Motor neuron (in vitro differentiated cells): Measurements from ENCODE around the gene TGIF2. TPM values are rescaled to one million over a fixed set of nuclear protein-coding genes. Genes with fewer than 3 reads are reported as not detected.
"Not testable (repeated sequence)": the region's sequence is repeated elsewhere in the genome, so short reads cannot be mapped to it uniquely, and the experiment has no call there.

Source experiments
- ATAC-seq, 8 experiments: fragments of 200-7000 bp; cut with Tn5 transposase; replicated peaks in 6 of 8; 2 replicates each; pipeline ENCODE4 v1.8.0; 2021; ENCODE audit warnings: mild to moderate bottlenecking in 8 of 8, moderate library complexity in 8 of 8
- H3K27ac ChIP-seq, 2 donors: fragments of 250-450 bp; sonication (Bioruptor Pico); 2 replicates each; pipeline ENCODE4 v1.9.0; 2021; ENCODE audit warnings: antibody characterized with exemption in 2 of 2, mild to moderate bottlenecking in 2 of 2, moderate library complexity in 1 of 2
- H3K4me1 ChIP-seq, 2 donors: fragments of 250-450 bp; sonication (Bioruptor Pico); replicated peaks in 1 of 2; 2 replicates each; pipeline ENCODE4 v1.6.1; 2021; ENCODE audit warnings: antibody characterized with exemption in 2 of 2, mild to moderate bottlenecking in 2 of 2, moderate library complexity in 1 of 2
- H3K4me3 ChIP-seq, 5 donors: fragments of 250-450 bp; sonication (Bioruptor Pico); 2 replicates each; pipeline ENCODE4 v1.9.0; 2021; ENCODE audit warnings: antibody characterized with exemption in 5 of 5, mild to moderate bottlenecking in 5 of 5, moderate library complexity in 4 of 5
- WGBS, 10 experiments: fragments of 450-650 bp; shearing (Covaris generic); methylation state at CpG; one replicate each; pipeline ENCODE4 v1.0.0; 2022; 5-methylcytosine and 5-hydroxymethylcytosine counted together
- in situ Hi-C, 9 experiments: fragments of 400-800 bp; cut with MboI; loops; one replicate each; pipeline ENCODE4 v1.15.0; 2021; ENCODE audit warnings: low sequenced_read_pairs in 9 of 9, low pct_unique_long_range_greater_than_20kb in 2 of 9; ENCODE audit not compliant: unreplicated experiment in 9 of 9
- total RNA-seq, 8 experiments: library from RNA; unstranded; fragments of 300-600 nt; gene quantifications; 2 replicates each; pipeline versions ENCODE4 v1.2.3 to v1.2.4, GENCODE V29; 2022

The TGIF2 gene
- total RNA-seq, 8 experiments from 2014 or later: 5.4 to 35.1 (median 10.4) TPM

DNA sequence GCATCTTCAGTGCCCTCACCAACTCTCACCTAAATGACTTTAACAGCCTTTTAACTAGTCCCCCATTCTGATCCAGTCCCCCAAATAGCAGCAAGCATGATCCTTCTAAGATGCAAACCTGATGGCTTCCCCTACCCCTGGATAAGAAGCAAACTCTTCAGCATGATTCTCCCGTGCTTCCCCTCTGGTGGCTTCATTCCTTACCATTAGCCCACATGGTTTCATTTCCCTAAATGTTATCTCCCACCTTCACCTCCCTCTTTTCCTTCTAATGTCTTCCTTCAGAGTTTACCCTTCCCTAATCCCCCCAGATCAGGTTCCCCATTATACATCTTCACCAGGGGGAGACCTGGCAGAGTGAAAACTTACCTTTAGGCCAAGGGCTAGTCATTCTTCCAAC, 28.1 kb downstream of the TGIF2 start:
- WGBS, 10 experiments: 0 to 83% (median 57%) methylated on average over 1 of the region's 1 CpG; no CpG with 5 or more reads in 5 of the 10 experiments
- Histone ChIP-seq H3K4me1 (peaks cover 5% of the 10 kb centered on the region in 2 donors), H3K27ac (no peak overlapping the region), H3K4me3 (no peak overlapping the region)
- ATAC-seq: no peak
- in situ Hi-C loops: no loop called here

DNA sequence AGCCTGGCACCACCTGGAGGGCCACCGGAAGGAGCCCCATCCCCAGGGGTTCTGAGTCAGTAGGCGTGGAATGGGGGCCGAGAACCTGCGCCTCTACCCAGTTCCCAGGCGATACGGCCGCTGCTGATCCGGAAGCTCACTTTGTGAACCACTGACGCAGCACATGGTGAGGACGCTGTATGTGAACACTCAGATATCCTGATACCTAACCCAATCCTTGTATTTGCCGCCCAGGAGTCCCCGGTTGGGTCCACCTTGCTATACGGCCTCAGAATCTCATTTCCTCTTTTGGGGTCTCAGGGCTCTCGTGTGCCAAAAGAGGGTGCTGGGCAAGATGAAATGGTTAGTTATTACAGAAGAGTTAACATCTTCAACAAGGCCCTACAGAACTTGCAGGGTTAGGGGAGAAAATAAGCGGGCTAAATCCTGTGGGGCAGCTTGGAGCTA, 31.6 kb downstream of the TGIF2 start:
- Histone ChIP-seq H3K4me1 (peaks cover 9% of the 10 kb centered on the region in 2 donors), H3K27ac (peak overlapping the region; percentile 68 to 87), H3K4me3 (peak overlapping the region; percentile 12 to 93 (median 27))
- 47 to 92% (median 77%) methylated on average over 2 to 13 of the region's 15 CpGs; no CpG with 5 or more reads in 5 of the 10 experiments for WGBS, 10 experiments
- in situ Hi-C loops: no loop called here
- ATAC-seq: peak in 1 of 8 experiments; percentile 0

DNA sequence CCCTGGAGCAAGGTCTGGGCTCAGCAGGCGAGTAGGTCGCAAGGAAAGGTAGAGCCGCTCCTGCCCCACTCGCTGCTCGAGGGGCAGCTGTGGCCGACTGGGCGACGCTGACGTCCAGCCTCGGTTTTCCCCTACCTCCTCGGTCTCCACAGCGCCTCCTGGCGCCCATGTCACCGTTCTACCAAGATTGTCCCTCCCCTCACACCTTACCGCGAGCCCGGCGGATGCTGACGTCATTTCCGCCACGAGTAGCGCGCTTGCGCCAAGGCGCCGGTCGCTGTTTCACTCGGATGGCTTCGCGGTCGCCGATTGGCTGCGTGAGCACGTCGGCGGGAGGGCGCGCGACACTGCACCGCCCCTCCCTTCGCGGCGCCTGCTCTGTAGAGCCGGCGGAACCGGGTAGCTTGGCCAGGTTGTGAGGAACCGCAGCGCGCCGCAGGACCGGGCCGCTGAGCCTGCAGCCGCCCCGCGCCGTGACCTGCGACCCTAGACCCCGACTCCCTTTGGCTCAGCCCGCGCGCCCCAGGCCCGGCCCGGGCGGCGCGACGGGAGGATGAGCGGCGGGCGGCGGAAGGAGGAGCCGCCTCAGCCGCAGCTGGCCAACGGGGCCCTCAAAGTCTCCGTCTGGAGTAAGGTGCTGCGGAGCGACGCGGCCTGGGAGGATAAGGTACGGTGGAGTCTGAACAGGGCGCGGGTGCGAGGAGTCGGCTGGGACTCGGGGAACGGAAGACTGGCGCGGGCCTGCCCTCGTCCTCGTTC, 32.2 kb downstream of the TGIF2 start, which contains the start of gene RAB5IF:
TSS of gene RAB5IF (plus strand) at position 381 of the 759 bp plus-strand sequence. CDS start at position 554, 173 bp downstream.
- WGBS, 10 experiments: 0 to 16% (median 0%) methylated on average over 1 to 8 of the region's 90 CpGs; no CpG with 5 or more reads in 4 of the 10 experiments
- in situ Hi-C loops: no loop called here

DNA sequence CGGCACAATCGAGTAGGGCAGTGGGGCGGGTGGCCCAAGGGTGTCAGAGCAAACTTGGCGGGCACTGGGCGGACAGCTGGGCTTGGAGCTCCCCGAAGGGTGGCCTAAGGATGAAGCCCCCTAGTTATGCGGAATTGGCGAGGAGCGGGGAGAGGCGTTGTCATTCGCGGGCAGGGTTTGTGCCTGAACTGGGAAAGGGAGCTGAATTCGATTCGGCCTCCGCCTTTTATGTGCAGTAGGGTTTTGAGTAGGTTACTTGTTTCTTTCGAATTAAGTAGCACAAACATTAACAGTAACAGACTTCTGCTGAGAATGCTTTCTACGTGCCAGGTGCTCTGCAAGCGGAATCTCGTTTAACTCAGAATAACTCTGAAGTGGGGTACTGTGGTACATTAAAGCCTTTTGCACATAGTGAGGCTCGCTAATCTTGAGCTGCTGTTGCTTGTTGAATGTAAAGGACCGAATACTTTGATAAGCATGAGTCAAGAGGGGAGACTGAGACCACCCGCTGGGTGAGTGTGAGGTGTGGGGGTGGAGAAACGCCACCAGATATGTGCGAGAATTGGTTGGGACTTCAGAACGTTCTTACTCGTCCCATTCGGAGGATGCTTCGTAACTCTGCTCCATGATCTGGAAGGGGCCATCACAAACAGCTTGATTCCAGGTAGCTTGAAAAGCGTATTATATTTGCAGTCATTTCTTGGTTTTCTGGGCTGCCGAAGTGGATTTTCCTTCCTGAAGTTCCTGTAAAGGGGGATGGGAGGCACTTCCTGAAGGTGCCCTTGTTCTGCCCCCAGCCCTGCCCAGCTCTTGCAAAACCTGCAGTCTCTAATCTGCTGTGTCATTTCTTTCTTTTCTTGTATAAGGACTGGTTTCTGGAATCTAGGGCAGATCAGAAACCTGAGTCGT, 33.0 kb downstream of the TGIF2 start:
- in situ Hi-C loops: no loop called here
- H3K4me1 ChIP-seq: peaks cover 9% of the 10 kb centered on the region in 2 donors
- H3K4me3 ChIP-seq: peak overlapping the region; percentile 65 to 93 (median 86)
- no peak for ATAC-seq
- 0 to 37% (median 4%) methylated on average over 3 to 15 of the region's 31 CpGs; no CpG with 5 or more reads in 1 of the 10 experiments for WGBS, 10 experiments
- peak overlapping the region; percentile 68 to 85 for H3K27ac ChIP-seq

More for the DNA sequence above, 32.2 kb downstream of the TGIF2 start, which contains the start of gene RAB5IF:
- Histone ChIP-seq H3K4me1 (peaks cover 9% of the 10 kb centered on the region in 2 donors), H3K27ac (peak within 1 kb of the TSS; percentile 68 to 87), H3K4me3 (peak within 1 kb of the TSS; percentile 65 to 93 (median 86))
- peak; percentile 89 to 97 (median 93) for ATAC-seq

DNA sequence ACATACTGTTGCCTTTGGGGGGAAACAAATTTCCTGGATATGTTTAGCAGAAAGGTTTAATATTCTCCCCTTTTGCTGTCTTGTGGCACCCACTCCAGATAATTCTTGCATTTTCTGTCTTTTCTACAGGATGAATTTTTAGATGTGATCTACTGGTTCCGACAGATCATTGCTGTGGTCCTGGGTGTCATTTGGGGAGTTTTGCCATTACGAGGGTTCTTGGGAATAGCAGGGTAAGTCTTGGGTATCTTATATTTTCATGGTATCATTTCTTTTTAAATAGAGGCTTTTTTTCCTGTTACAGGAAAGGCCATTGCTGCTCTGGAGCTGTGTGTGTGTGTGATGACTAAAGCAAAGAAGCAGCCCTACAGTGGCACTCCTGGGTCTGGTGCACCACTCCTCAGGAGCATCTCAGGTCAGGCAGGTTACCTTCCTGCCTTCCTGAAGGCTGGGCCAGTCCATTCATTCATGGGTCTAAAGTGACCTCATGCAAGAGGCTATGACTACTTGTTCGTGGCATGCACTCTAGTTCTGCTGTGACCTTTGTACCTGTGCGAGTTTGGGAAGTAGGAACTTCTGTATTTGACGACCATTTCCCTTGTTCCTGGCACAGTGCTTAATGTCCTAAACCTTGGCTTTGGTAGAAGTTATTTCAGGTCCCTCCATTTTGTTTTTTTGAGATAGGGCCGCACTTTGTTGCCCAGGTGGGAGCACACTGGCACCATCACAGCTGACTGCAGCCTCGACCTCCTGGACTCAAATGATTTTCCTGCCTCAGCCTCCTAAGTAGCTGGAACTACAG, 34.4 kb downstream of the TGIF2 start:
- H3K4me3 ChIP-seq: no peak overlapping the region

DNA sequence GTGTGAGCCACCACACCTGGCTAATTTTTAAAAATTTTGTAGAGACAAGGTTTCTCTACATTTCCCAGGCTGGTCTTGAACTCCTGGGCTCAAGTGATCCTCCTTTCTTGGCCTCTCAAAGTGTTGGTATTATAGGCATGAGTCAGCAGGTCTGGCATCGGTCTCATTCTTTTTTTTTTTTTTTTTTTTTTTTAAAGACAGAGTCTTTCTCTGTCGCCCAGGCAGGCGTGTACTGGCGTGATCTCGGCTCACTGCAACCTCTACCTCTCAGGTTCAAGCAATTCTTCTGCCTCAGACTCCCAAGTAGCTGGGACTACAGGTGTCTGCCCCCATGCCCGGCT, 35.0 kb downstream of the TGIF2 start:
- H3K27ac ChIP-seq, in situ Hi-C loops, H3K4me3 ChIP-seq, ATAC-seq, H3K4me1 ChIP-seq: not testable (repeated sequence)
- 68 to 100% (median 100%) methylated on average over 1 to 5 of the region's 6 CpGs; no CpG with 5 or more reads in 2 of the 10 experiments for WGBS, 10 experiments

More for the DNA sequence above, 34.4 kb downstream of the TGIF2 start:
- no peak for ATAC-seq
- WGBS, 10 experiments: 73 to 100% (median 90%) methylated on average over 1 to 5 of the region's 7 CpGs; no CpG with 5 or more reads in 2 of the 10 experiments
- Histone ChIP-seq H3K4me1 (peaks cover 9% of the 10 kb centered on the region in 2 donors), H3K27ac (no peak overlapping the region)
- in situ Hi-C loops: no loop called here

DNA sequence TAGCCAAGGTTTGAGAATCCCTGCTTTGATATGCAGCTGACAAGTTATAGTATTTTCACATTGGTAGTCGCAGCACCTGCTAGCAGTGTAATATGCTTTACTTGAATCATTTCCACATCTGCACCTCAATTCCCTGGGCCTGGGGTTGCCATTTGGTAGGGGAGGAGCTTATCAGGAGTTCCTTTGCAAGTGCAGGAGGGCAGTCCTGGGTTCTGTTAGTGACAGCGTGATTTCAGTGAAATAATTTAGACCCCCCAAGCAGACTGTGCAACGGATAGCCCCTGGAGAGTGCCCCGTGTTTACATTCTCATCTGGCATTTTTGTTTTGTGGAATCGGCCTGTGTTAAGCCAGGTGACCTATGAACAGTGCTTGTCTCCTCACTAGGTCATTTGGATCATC, 38.2 kb downstream of the TGIF2 start:
- Histone ChIP-seq H3K4me3 (no peak overlapping the region), H3K27ac (no peak overlapping the region), H3K4me1 (peaks cover 3 to 4% of the 10 kb centered on the region in 2 donors)
- WGBS, 10 experiments: 60 to 100% (median 87%) methylated on average over 1 to 4 of the region's 5 CpGs; no CpG with 5 or more reads in 2 of the 10 experiments
- in situ Hi-C loops: no loop called here
- no peak for ATAC-seq

DNA sequence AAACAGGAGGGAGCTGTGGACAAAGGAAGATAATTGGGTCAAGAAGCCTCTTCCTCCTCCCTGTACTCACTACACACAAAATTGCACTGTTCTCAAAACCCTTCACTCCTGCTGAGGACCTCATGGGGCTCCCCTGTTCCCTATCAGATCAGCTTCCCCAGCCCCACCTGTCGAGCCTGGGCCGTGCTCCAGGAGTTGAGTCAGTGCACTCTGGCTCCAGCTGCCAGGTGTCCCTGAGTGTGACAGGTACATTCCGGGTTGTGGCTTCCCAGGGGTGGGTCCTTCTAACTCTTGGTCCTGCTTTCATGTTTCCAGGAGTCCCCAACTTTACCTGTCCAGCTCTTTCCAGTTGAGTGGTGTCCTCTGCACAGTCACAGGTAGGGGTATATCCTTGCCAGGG, 40.6 kb downstream of the TGIF2 start:
- H3K27ac ChIP-seq: no peak overlapping the region
- no peaks in the 10 kb centered on the region for H3K4me1 ChIP-seq
- WGBS, 10 experiments: 71 to 87% methylated on average over 1 to 3 of the region's 3 CpGs; no CpG with 5 or more reads in 8 of the 10 experiments
- H3K4me3 ChIP-seq: no peak overlapping the region
- in situ Hi-C loops: no loop called here
- ATAC-seq: peak in 2 of 8 experiments; percentile 7 to 15

DNA sequence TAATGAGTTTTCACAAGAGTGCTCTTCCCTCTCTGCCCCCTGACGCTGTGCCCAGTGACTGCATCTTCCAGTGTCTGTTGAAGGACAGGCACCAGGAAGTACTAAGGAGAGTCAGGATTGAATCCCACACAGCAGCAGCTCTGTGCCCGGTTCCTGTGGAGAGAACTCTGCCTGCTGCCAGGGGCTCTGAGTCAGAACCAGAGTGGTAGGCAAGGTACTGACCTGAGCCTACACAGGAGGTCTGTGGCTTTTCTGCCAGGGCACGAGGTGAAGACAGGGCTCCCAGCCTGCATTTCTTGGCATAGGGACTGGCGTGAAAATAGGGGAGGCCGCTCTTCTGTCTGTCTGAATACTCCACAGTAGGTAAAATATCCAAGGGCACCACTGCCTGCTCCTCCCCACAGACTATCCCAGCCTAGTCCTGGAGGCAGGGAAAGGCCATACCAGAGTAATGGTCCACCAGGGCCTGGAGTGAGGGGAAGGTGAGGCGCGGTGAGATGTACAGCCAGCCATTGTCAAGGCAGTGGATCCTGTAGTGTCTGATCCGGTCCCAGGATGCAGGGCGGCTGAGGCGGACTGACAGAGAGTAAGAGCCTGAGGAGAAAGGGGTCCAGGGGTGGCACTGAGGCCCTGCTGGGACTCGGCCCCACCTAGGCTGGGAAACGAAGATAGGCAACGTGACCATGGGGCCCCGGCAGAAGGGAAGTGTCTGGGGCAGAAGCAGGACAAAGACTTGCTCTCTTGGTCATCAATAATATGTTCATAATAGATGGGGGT, 41.6 kb downstream of the TGIF2 start:
- in situ Hi-C loops: no loop called here
- H3K4me1 ChIP-seq: no peaks in the 10 kb centered on the region
- ATAC-seq: no peak
- H3K4me3 ChIP-seq: no peak overlapping the region
- H3K27ac ChIP-seq: no peak overlapping the region
- WGBS, 10 experiments: 40 to 100% (median 92%) methylated on average over 1 to 8 of the region's 14 CpGs; no CpG with 5 or more reads in 2 of the 10 experiments

DNA sequence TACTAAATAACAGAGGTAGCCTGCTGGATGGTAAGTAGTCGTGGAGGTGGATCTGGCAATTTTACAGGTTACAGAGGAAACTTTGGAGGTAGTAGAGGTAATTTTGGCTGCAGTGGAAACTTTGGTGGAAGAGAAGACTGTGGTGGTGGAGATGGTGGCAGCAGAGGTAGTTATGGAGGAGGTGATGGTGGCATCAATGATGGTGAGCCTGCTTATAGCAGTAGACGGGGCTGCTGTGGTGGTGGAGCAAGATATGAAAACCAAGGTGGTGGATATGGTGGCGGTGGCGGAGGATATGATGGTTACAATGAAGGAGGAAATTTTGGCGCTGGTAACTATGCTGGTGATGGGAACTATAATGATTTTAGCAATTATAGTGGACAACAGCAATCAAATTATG, 47.5 kb downstream of the TGIF2 start:
- in situ Hi-C loops: no loop called here
- no peaks in the 10 kb centered on the region for H3K4me1 ChIP-seq
- no peak for ATAC-seq
- 80 to 100% (median 93%) methylated on average over 1 to 5 of the region's 5 CpGs; no CpG with 5 or more reads in 2 of the 10 experiments for WGBS, 10 experiments
- H3K4me3 ChIP-seq: no peak overlapping the region
- no peak overlapping the region for H3K27ac ChIP-seq

DNA sequence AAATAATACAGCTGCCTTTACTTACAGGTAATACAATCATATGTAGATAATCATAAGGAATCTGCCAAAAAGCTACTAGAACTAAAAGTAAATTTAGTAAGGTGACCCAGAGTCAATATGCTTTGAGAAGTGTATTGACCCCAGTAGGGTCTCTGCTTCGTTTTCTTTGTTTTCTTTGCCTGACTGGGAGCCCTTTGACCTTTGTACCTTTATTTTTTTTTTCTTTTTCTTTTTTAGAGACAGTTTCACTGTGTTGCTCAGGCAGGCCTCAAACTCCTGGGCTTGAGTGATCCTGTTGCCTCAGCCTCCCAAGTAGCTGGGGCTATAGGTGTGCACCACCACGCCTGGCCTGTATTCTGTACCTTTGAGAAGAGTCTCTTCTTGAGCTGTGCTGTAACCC, 50.0 kb downstream of the TGIF2 start:
- 40 to 94% (median 80%) methylated on average over 1 to 2 of the region's 2 CpGs; no CpG with 5 or more reads in 2 of the 10 experiments for WGBS, 10 experiments

More for the DNA sequence above, 50.0 kb downstream of the TGIF2 start:
- in situ Hi-C loops: no loop called here
- no peak for ATAC-seq
- Histone ChIP-seq H3K27ac (no peak overlapping the region), H3K4me3 (no peak overlapping the region), H3K4me1 (no peaks in the 10 kb centered on the region)
